HCT116 (cell line): ENCODE data around the gene IFT25. TPM values are rescaled to one million over a fixed set of nuclear protein-coding genes. Genes with fewer than 3 reads are reported as not detected.

Experiments
- ATAC-seq: fragments of 200-7000 bp; cut with Tn5 transposase; 2 replicates; pipeline ENCODE4 v1.9.1; 2020; ENCODE audit warnings: mild to moderate bottlenecking, moderate library complexity
- BruUV-seq: library from RNA; stranded (reverse); fragments of 400-500 nt; replicated peaks from 2 replicates; lab custom pipeline; 2021; lab: Mats Ljungman, UMichigan
- CTCF ChIA-PET: fragments of 300-600 bp; sonication (Branson Sonifier 250); formaldehyde crosslinking; loops from one replicate; lab custom pipeline; 2021; ENCODE audit warnings: antibody characterized with exemption; lab: Charles Lee
- POLR2A ChIA-PET: fragments of 300-600, 350-600 bp; sonication (Branson Sonifier 250); formaldehyde crosslinking; loops from one replicate; lab custom pipeline; 2021; ENCODE audit warnings: antibody characterized with exemption; lab: Charles Lee
- RAD21 ChIA-PET, 2 experiments: fragments of 300-600 bp; sonication (Branson Sonifier 250); formaldehyde crosslinking; loops; one replicate each; lab custom pipeline; 2023; ENCODE audit warnings: low total read pairs in 2 of 2; ENCODE audit not compliant: uncharacterized antibody in 2 of 2, unreplicated experiment in 2 of 2, low non-redundant PET in 1 of 2; lab: Charles Lee
- DNase-seq: peaks from one replicate; pipeline ENCODE4 v3.0.0-alpha.2; 2010; ENCODE audit warnings: low read depth, low spot score
- H2AFZ ChIP-seq: fragments of 200-600 bp; shearing (Covaris generic), sonication (generic); 2 replicates; pipeline ENCODE4 v1.6.1; 2017; ENCODE audit warnings: low read depth, mixed run types, mixed read lengths, antibody characterized with exemption, low read length; ENCODE audit not compliant: poor library complexity, severe bottlenecking
- H3K27ac ChIP-seq: 2 replicates; pipeline ENCODE4 v1.5.1; 2012; ENCODE audit warnings: low read depth, low read length
- H3K27me3 ChIP-seq: fragments of 200-600 bp; sonication (generic); 2 replicates; pipeline ENCODE4 v1.6.1; 2016; ENCODE audit warnings: mixed run types, low read length, mixed read lengths; ENCODE audit not compliant: insufficient read depth
- H3K36me3 ChIP-seq, 2 experiments: fragments of 200-500 bp in 1 of 2; fragments of 200-600 bp in 1 of 2; sonication (Bioruptor generic) in 1 of 2; sonication (generic) in 1 of 2; 2 replicates each; pipeline versions ENCODE4 v1.5.1 to v1.6.1; 2014 to 2016; ENCODE audit warnings: low read length in 2 of 2, inconsistent platforms in 1 of 2, mixed read lengths in 1 of 2, mixed run types in 1 of 2; ENCODE audit not compliant: insufficient read depth in 2 of 2, control insufficient read depth in 1 of 2
- H3K4me1 ChIP-seq, 2 experiments: fragments of 200-600 bp in 1 of 2; sonication (generic) in 1 of 2; 2 replicates each; pipeline versions ENCODE4 v1.5.1 to v1.6.1; 2012 to 2017; ENCODE audit warnings: low read length in 2 of 2, inconsistent platforms in 1 of 2, mild to moderate bottlenecking in 1 of 2, mixed read lengths in 1 of 2, mixed run types in 1 of 2, moderate library complexity in 1 of 2; ENCODE audit not compliant: insufficient read depth in 2 of 2, control insufficient read depth in 1 of 2
- H3K4me2 ChIP-seq: fragments of 200-600 bp; sonication (generic); 2 replicates; pipeline ENCODE4 v1.6.1; 2017; ENCODE audit warnings: mixed run types, low read length, mixed read lengths
- H3K4me3 ChIP-seq, 2 experiments: fragments of 200-600 bp in 1 of 2; sonication (generic) in 1 of 2; replicated peaks in 1 of 2; 2 replicates each; pipeline ENCODE4 v1.5.1; 2011 to 2016; ENCODE audit warnings: low read length in 2 of 2, control low read depth in 1 of 2, low read depth in 1 of 2, mild to moderate bottlenecking in 1 of 2, mixed read lengths in 1 of 2, mixed run types in 1 of 2
- H3K79me2 ChIP-seq: fragments of 200-600 bp; sonication (generic); 2 replicates; pipeline ENCODE4 v1.6.1; 2017; ENCODE audit warnings: mild to moderate bottlenecking, mixed run types, low read length, moderate library complexity, mixed read lengths; ENCODE audit not compliant: insufficient read depth
- H3K9ac ChIP-seq: fragments of 200-600 bp; sonication (generic); 2 replicates; pipeline ENCODE4 v1.6.1; 2016; ENCODE audit warnings: low read length, mixed read lengths
- H3K9me2 ChIP-seq: fragments of 200-600 bp; sonication (generic), shearing (Covaris generic); 2 replicates; pipeline ENCODE4 v1.6.1; 2017; ENCODE audit warnings: mixed run types, mild to moderate bottlenecking, moderate library complexity; ENCODE audit not compliant: insufficient read depth
- H3K9me3 ChIP-seq, 2 experiments: fragments of 200-500 bp in 1 of 2; fragments of 200-600 bp in 1 of 2; sonication (Bioruptor generic) in 1 of 2; sonication (generic) in 1 of 2; 2 replicates each; pipeline ENCODE4 v1.6.1; 2014 to 2017; ENCODE audit warnings: low read length in 2 of 2, mixed read lengths in 2 of 2, inconsistent platforms in 1 of 2, low read depth in 1 of 2, mild to moderate bottlenecking in 1 of 2, mixed run types in 1 of 2, moderate library complexity in 1 of 2; ENCODE audit not compliant: control insufficient read depth in 1 of 2, insufficient read depth in 1 of 2
- H4K20me1 ChIP-seq: fragments of 200-600 bp; sonication (generic), shearing (Covaris generic); 2 replicates; pipeline ENCODE4 v1.6.1; 2017; ENCODE audit warnings: mixed run types, mild to moderate bottlenecking, moderate library complexity; ENCODE audit not compliant: insufficient read depth
- ATF3 ChIP-seq: IDR thresholded peaks from 2 replicates; pipeline ENCODE4 v1.6.1; 2012
- CEBPB ChIP-seq: IDR thresholded peaks from 2 replicates; pipeline ENCODE4 v1.6.1; 2012; ENCODE audit warnings: low read depth
- CTCF ChIP-seq, 3 experiments: fragments of 200-600 bp in 1 of 3; sonication (generic) in 1 of 3; IDR thresholded peaks in 2 of 3; conservative IDR thresholded peaks in 1 of 3; 2 replicates each; pipeline ENCODE4 v1.5.1; 2012 to 2017; ENCODE audit warnings: low read depth in 2 of 3, low read length in 2 of 3, antibody characterized with exemption in 1 of 3, borderline replicate concordance in 1 of 3, control low read depth in 1 of 3, mild to moderate bottlenecking in 1 of 3, mixed read lengths in 1 of 3, mixed run types in 1 of 3, moderate library complexity in 1 of 3; ENCODE audit not compliant: insufficient read depth in 1 of 3
- ELF1 ChIP-seq: IDR thresholded peaks from 2 replicates; pipeline ENCODE4 v1.6.1; 2012; ENCODE audit warnings: low read depth, borderline replicate concordance
- EZH2 ChIP-seq: fragments of 200-600 bp; sonication (generic); IDR thresholded peaks from 2 replicates; pipeline ENCODE4 v1.6.1; 2017; ENCODE audit warnings: antibody characterized with exemption, mixed run types
- EZH2phosphoT487 ChIP-seq: fragments of 200-600 bp; IDR thresholded peaks from 2 replicates; pipeline ENCODE4 v1.6.1; 2018; ENCODE audit warnings: antibody characterized with exemption, borderline replicate concordance
- FOSL1 ChIP-seq: IDR thresholded peaks from 2 replicates; pipeline ENCODE4 v1.6.1; 2012; ENCODE audit warnings: low read depth
- JUND ChIP-seq: IDR thresholded peaks from 2 replicates; pipeline ENCODE4 v1.6.1; 2012
- MAX ChIP-seq: IDR thresholded peaks from 2 replicates; pipeline ENCODE4 v1.6.1; 2012
- POLR2A ChIP-seq: IDR thresholded peaks from 2 replicates; pipeline ENCODE4 v1.7.0; 2011; ENCODE audit warnings: borderline replicate concordance; ENCODE audit not compliant: insufficient read depth, insufficient read length; ENCODE audit errors: extremely low read depth
- RAD21 ChIP-seq: IDR thresholded peaks from 2 replicates; pipeline ENCODE4 v1.6.1; 2012; ENCODE audit warnings: low read depth, mild to moderate bottlenecking
- SIN3A ChIP-seq: IDR thresholded peaks from 2 replicates; pipeline ENCODE4 v1.6.1; 2012; ENCODE audit warnings: low read depth
- SP1 ChIP-seq: IDR thresholded peaks from 2 replicates; pipeline ENCODE4 v1.6.1; 2012; ENCODE audit warnings: low read depth
- TCF7L2 ChIP-seq: IDR thresholded peaks from 2 replicates; pipeline ENCODE4 v1.7.0; 2011; ENCODE audit warnings: borderline replicate concordance, inconsistent platforms; ENCODE audit not compliant: insufficient read depth, insufficient read length; ENCODE audit errors: extremely low read depth
- YY1 ChIP-seq: IDR thresholded peaks from 2 replicates; pipeline ENCODE4 v1.6.1; 2011; ENCODE audit warnings: low read length, low read depth, moderate library complexity, mild to moderate bottlenecking; ENCODE audit not compliant: insufficient replicate concordance; ENCODE audit errors: extremely low read depth
- ZBTB33 ChIP-seq: IDR thresholded peaks from 2 replicates; pipeline ENCODE4 v1.6.1; 2011; ENCODE audit warnings: mild to moderate bottlenecking, low read length, moderate library complexity; ENCODE audit not compliant: insufficient replicate concordance; ENCODE audit errors: extremely low read depth
- ZNF274 ChIP-seq: fragments of 200-500 bp; sonication (Bioruptor generic); IDR thresholded peaks from 2 replicates; pipeline ENCODE4 v1.6.1; 2014; ENCODE audit warnings: mild to moderate bottlenecking, low read depth, low read length, inconsistent platforms
- intact Hi-C: fragments of 100-400 bp; cut with micrococcal nuclease; formaldehyde crosslinking; loops from 2 replicates; pipeline ENCODE4 v1.10.0; 2022
- total RNA-seq: library from RNA; stranded (reverse); gene quantifications from one replicate; pipeline ENCODE4 v1.2.1, GENCODE V29; 2021; ENCODE audit not compliant: unreplicated experiment
- TF ChIP-seq, protein P1 (sequence below): IDR thresholded peaks from 2 replicates; pipeline ENCODE4 v1.6.1; 2012; ENCODE audit warnings: low read depth

Gene IFT25
- total RNA-seq, 1 experiment from 2014 or later, result 45.1 TPM

GRCh38 chr1:53944469-53945182 lies 873 bp downstream of the IFT25 start:
- intact Hi-C loops, result no loop called here
- DNase-seq, result no peak
- ChIA-PET POLR2A (interaction anchor here (0.7 to 1.7 kb wide), 3 partner anchors 15 to 707 kb away, joined by 3 to 6 read pairs (median 3); partner anchors contain the start of gene LDLRAD1), RAD21 (interaction anchor here in 1 of 2 experiments (0.6 kb wide), 1 partner anchor 112 kb away, joined by 3 read pairs; no protein-coding TSS in a partner anchor), CTCF (interaction anchor here (0.9 to 1.9 kb wide), 4 partner anchors 14 to 84 kb away, joined by 3 to 22 read pairs (median 13); no protein-coding TSS in a partner anchor)
- Histone ChIP-seq H3K4me2 (peak overlapping the region; percentile 78), H3K9me3 (no peaks in the 10 kb centered on the region), H3K27ac (peak overlapping the region; percentile 73), H3K79me2 (peaks cover 69% of the 10 kb centered on the region), H3K4me1 (peaks cover 10 to 30% of the 10 kb centered on the region in 2 experiments; a peak in 3 of 4 replicates), H3K9me2 (no peaks in the 10 kb centered on the region), H3K27me3 (no peaks in the 10 kb centered on the region), H3K36me3 (peaks cover 4 to 6% of the 10 kb centered on the region in 2 experiments; a peak in 1 of 4 replicates), H4K20me1 (no peaks in the 10 kb centered on the region), H3K4me3 (peak overlapping the region; percentile 82 to 87), H3K9ac (peak overlapping the region; percentile 79), H2AFZ (no peak overlapping the region)
- ATAC-seq, result no peak
- BruUV-seq, result TSS peak; percentile 61
- TF ChIP-seq, protein P1, sequence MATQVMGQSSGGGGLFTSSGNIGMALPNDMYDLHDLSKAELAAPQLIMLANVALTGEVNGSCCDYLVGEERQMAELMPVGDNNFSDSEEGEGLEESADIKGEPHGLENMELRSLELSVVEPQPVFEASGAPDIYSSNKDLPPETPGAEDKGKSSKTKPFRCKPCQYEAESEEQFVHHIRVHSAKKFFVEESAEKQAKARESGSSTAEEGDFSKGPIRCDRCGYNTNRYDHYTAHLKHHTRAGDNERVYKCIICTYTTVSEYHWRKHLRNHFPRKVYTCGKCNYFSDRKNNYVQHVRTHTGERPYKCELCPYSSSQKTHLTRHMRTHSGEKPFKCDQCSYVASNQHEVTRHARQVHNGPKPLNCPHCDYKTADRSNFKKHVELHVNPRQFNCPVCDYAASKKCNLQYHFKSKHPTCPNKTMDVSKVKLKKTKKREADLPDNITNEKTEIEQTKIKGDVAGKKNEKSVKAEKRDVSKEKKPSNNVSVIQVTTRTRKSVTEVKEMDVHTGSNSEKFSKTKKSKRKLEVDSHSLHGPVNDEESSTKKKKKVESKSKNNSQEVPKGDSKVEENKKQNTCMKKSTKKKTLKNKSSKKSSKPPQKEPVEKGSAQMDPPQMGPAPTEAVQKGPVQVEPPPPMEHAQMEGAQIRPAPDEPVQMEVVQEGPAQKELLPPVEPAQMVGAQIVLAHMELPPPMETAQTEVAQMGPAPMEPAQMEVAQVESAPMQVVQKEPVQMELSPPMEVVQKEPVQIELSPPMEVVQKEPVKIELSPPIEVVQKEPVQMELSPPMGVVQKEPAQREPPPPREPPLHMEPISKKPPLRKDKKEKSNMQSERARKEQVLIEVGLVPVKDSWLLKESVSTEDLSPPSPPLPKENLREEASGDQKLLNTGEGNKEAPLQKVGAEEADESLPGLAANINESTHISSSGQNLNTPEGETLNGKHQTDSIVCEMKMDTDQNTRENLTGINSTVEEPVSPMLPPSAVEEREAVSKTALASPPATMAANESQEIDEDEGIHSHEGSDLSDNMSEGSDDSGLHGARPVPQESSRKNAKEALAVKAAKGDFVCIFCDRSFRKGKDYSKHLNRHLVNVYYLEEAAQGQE, result no peak
- TF ChIP-seq JUND (no peak), ELF1 (no peak), SP1 (no peak), FOSL1 (no peak), MAX (no peak), CTCF (IDR thresholded peaks at IDR 0.05 in 2 of 3, conservative IDR thresholded peaks at IDR 0.05 in 1 of 3; ENCODE audit: borderline replicate concordance in 1 of 3, insufficient read depth in 1 of 3, low read depth in 2 of 3, low read length in 2 of 3) (no peak), ZNF274 (no peak), YY1 (no peak), EZH2 (no peak), SIN3A (no peak), RAD21 (no peak), TCF7L2 (no peak), CEBPB (no peak), POLR2A (no peak), ZBTB33 (no peak), ATF3 (no peak), EZH2phosphoT487 (no peak)
